ENCODE data around the gene DACH1. TPM values are rescaled to one million over a fixed set of nuclear protein-coding genes. Genes with fewer than 3 reads are reported as not detected.
A peak's percentile ranks its signal among the peaks of the same experiment; 100 is the strongest.

Gene DACH1
- total and polyA plus RNA-seq, 9 of the 15 experiments (the other 6 are each of a cell fraction or from before 2014, with no cell fraction given) = 0.04 to 0.07 (median 0.04) TPM; not detected in 2

- 0 out of 2 replicates have a peak, but pooled peaks have one; percentile 35 for TF ChIP-seq MAFF (IDR thresholded peaks at IDR 0.05; ENCODE audit: low read length)
- no peak for TF ChIP-seq ZNF23 (CRISPR knock-in tag; IDR thresholded peaks at IDR 0.05)
- no peak for TF ChIP-seq RNF2 (IDR thresholded peaks at IDR 0.05)
Observed at GRCh38 chr13:71396149-71396548, 470.9 kb downstream of the DACH1 start (continued).

GRCh38 chr13:71395053-71395452 lies 472.0 kb downstream of the DACH1 start:
- FAIRE-seq (no peak), ATAC-seq (no peak), DNase-seq (ENCODE audit: extremely low read depth in 1 of 4, low spot score in 3 of 4) (no peak)
- POLR2A ChIA-PET = no interaction called here
- Histone ChIP-seq H3K9me1 (ENCODE audit: control insufficient read depth, insufficient read depth, low read length) (no peaks in the 10 kb centered on the region), H3K4me2 (ENCODE audit: insufficient read depth, low read length) (no peak overlapping the region), H3K9me3 (replicated peaks; ENCODE audit: control insufficient read depth, insufficient read depth, low read depth, low read length) (no peaks in the 10 kb centered on the region), H3K27ac (ENCODE audit: extremely low read depth, low read depth, low read length) (no peak overlapping the region), H3K4me1 (replicated peaks in 1 of 2; ENCODE audit: control insufficient read depth in 2 of 2, insufficient read depth in 2 of 2, low read length in 2 of 2) (no peaks in the 10 kb centered on the region), H4K20me1 (replicated peaks; ENCODE audit: control insufficient read depth, insufficient read depth, low read length) (no peaks in the 10 kb centered on the region), H3K79me2 (ENCODE audit: control insufficient read depth, insufficient read depth, low read length) (no peaks in the 10 kb centered on the region), H3K4me3 (no peak overlapping the region), H3K9ac (ENCODE audit: insufficient read depth in 1 of 2, low read depth in 2 of 2, low read length in 2 of 2) (no peak overlapping the region), H3K36me3 (ENCODE audit: control insufficient read depth, insufficient read depth, low read length) (no peaks in the 10 kb centered on the region), H3K27me3 (ENCODE audit: control insufficient read depth in 2 of 2, insufficient read depth in 2 of 2, low read length in 2 of 2) (no peaks in the 10 kb centered on the region), H2AFZ (ENCODE audit: low read depth, low read length) (no peak overlapping the region)
- intact Hi-C loops (cut with micrococcal nuclease) (no loop called here), in situ Hi-C loops (cut with MboI) (no loop called here)
- WGBS (ENCODE audit: insufficient coverage, low coverage, missing lambda C conversion rate) = 2% methylated on average over 6 of the region's 8 CpGs
- no TSS peak for BruUV-seq (replicated peaks)
- no peak for TF ChIP-seq TGIF2 (CRISPR knock-in tag; IDR thresholded peaks at IDR 0.05)
- no peak for TF ChIP-seq ZNF12 (CRISPR knock-in tag; IDR thresholded peaks at IDR 0.05)
- no peak for TF ChIP-seq HDGF (IDR thresholded peaks at IDR 0.05)
- no peak for TF ChIP-seq TOE1 (IDR thresholded peaks at IDR 0.05; ENCODE audit: borderline replicate concordance)
- TF ChIP-seq TOE1 (CRISPR knock-in tag; IDR thresholded peaks at IDR 0.05; ENCODE audit: borderline replicate concordance, low read depth) = no peak
- TF ChIP-seq ZNF780A (CRISPR knock-in tag; IDR thresholded peaks at IDR 0.05) = no peak
- no peak for TF ChIP-seq ZSCAN32 (CRISPR knock-in tag; IDR thresholded peaks at IDR 0.05)
- no peak for TF ChIP-seq HNRNPH1 (optimal IDR thresholded peaks at IDR 0.05; ENCODE audit: low read depth, low read length)
- no peak for TF ChIP-seq CHCHD3 (CRISPR knock-in tag; IDR thresholded peaks at IDR 0.05)
- CTCF ChIA-PET (ENCODE audit: low intra/inter-chr PET ratio) = no interaction called here

Data from K562 (cell line).